NCI-H526 treated with DMSO at 0.1 percent for 48 hours (cell line): ENCODE measurements around the gene UBE2O.
"Not testable (repeated sequence)": the region's sequence is repeated elsewhere in the genome, so short reads cannot be mapped to it uniquely, and the experiment has no call there.

Source experiments
- DNase-seq: peaks from one replicate; lab custom pipeline; 2025; lab: John Stamatoyannopoulos, UW

Gene UBE2O

DNA sequence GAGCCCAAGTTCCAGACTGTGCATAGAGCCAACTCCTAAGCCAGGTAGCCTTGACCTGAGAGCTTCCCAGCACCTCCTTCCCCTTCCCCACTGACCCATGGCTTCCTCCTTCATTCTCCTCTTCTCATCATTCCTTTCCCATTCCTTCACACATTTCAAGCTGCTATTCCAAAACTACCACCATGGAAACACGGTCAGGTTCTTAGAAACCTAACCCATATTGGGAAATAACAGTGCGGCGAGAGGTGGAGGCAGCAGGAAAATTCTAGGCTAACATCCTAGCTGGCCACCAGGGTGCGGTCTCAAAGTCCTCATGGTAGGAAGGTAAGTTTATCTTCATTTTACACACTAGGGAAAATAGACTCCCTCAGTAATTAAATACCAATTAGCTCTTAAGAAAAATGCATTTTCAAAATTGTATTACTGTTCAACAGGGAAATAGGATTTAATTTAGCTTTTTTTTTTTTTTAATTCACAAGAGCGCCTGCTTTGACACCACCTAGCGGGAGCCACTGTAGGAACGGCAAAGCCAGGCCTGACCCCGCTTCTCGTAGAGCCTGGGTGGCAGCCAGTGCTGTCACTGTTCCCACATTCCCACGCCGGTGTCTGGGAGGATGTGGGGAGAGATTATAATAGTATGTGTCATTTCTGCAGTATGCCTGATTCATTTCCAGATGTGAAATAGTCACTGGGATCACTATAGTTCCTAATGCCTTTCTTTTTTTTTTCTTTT is 82.5 kb downstream of the UBE2O start:
- DNase-seq = no peak

DNA sequence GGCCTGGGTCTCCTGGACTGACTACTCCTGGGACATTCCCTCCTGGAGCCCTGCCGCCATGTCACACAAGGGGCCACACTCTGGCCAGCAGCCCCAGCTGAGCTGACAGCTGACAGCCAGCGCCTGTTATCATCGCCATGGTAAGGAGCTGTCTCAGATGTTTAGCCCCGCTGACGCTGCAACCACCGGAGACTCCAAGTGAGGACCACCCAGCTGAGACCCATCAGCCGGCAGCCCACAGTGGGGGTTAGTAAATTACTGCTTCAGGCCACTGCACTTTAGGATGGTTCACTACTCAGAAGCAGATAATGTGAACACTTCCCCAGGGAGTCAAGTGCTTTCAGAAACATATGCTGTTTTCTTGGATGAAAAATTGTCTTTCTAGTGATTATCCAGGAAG is 83.1 kb downstream of the UBE2O start:
- no peak for DNase-seq

DNA sequence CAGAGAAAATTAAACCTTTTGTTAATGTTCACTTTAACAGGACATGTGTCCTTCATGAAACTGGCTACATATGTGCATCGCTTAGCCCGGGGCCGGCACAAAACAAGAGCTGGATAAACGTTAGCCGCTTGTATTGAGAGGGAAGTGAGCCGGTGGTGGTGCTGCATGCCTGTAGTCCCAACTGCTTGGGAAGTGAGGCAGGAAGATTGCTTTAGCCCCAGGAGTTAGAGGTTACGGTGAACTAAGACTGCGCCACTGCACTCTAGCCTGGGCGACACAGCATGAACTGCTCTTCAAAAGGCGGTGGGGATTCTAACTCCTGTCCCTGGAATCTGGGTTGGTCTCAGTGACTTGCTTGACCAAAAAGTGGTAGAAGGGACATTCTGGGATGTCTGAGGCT is 83.6 kb downstream of the UBE2O start:
- DNase-seq = no peak

DNA sequence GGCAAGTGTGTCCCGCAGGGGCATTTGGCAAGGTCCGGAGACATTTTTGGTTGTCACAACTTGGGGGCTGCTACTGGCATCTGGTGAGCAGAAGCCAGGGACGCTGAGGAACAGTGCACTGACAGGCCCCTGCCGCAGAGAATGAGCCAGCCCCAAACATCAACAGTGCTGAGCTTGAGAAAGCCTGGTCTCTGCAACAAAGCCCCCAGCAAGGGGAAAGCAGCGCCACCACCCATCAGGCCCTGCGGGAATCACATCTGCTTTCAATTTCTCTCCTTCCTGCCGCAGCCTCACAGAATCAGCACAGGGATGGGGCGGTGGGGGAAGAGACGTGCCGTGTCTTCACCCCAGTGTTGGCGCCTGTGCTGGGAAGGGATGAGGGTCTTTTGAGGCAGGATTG is 84.4 kb downstream of the UBE2O start:
- no peak for DNase-seq

DNA sequence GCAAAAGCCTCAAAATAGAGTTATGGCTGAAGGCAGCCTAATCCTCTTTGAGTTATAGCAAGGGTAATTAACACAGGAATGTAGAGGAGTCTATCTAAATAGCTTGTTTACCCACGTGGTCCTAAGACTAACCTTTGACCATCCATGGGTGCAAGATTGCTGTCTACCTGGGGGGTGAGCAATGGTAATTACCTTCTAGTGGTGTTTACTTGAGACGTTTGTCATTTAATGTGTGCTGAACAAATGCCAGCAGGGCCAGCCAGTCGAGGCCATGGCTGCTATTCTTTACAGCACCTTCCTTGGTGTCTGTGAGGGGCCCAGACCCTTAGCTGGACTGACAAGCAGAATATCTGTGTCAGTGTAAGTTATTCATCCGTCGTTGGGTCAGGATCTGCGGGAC is 85.3 kb downstream of the UBE2O start:
- DNase-seq = no peak

DNA sequence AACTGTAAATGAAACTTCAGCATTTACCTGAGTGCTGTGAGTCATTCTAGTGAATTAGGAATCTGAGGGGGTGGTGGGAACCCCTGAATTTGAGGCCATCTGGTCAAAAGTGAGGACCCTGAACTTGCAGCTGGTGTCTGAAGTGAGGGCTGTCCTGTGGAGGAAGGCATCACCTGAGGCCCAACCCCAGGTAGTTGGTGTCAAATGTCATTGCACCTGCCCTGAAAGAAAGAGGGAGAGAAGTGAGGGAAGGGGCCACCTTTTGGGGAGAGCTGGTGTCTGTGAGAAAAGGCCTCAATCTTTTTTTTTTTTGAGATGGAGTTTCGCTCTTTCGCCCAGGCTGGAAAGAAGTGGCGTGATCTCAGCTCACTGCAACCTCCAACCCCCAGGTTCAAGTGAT is 86.7 kb downstream of the UBE2O start:
- no peak for DNase-seq

DNA sequence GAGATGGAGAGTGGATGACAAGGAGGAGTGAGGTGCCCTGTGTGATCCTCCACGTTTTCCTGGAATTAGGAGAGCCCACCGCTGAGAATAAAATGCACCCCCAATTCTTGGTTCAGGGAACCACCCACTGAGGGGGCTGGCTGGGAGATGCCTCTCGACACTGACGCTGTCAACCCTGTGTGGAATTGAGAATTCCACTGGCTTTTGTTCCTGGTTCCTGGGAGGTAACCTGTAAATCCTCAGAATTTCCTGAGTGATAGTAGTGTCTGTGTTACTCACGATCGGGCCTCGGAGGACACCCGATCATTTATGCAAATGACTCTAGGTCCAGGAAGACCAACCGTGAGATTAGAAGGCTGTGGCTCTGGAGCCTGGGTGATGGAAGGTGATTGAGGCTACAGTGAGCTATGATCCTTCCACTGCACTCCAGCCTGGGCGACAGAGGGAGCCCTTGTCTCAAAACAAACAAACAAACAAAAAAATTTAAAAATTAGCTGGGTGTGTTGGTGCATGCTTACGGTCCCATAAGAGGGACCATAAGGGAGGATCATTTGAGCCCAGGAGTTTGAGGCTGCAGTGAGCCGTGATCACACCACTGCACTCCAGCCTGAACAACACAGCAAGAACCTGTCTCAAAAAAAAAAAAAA is 87.6 kb downstream of the UBE2O start:
- no peak for DNase-seq

DNA sequence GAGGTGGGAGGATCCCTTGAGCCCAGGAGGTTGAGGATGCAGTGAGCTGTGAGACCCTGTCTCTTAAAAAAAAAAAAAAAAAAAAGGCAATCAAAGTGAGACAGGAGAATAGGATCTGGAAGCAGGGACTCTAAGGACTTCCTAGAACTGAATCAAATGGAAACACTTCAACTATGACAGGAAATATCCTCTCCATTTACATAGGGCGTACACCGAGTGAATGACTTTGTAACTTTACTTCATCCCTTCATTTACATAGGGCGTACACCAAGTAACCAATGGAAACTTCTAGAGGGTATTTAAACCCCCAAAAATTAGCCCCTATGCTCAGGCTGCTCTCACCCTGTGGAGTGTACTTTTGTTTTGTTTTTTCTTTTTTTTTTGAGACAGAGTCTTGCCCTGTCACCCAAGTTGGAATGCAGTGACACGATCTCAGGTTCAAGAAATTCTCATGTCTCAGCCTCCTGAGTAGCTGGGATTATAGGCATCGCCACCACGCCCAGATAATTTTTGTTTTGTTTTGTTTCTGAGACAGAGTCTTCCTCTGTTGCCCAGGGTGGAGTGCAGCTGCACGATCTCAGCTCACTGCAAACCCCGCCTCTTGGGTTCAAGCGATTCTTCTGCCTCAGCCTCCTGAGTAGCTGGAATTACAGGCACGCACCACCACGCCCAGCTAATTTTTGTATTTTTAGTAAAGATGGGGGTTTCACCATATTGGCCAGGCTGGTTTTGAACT is 89.7 kb downstream of the UBE2O start:
- DNase-seq = no peak

DNA sequence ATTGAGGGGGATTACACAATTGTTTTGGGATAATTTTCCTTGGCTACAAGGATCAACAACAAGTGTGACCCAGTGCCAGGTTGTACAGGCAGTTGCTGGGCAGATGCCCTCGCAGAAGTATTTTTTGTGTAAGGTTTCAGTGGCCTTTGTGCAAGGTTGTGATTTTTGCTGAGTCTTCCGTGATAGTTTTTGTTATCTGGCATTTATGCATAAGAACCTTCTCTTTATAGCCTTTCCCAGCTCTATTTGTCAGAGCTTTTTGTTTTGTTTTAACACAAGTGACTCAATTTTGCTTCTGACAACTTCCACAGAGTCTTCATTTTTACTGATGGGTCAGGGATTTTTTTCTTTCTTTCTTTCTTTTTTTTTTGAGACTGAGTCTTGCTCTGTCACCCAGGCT is 92.5 kb downstream of the UBE2O start:
- DNase-seq = no peak

DNA sequence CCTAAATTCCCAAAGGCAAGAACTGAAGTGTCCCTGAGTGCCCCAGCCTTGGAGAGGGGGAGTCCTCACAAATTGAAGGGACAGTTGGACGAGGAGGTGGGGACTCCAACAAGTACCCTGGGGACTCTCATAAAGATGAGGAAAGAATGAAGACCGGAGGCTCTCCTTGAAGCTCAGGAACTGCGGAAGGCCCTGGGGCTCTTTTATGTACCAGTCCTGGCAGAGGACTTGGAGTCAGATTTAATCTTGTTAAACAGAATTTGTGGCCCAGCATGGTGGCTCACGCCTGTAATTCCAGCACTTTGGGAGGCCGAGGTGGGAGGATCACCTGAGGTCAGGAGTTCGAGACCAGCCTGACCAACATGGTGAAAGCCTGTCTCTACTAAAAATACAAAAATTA is 93.2 kb downstream of the UBE2O start:
- DNase-seq = not testable (repeated sequence)

DNA sequence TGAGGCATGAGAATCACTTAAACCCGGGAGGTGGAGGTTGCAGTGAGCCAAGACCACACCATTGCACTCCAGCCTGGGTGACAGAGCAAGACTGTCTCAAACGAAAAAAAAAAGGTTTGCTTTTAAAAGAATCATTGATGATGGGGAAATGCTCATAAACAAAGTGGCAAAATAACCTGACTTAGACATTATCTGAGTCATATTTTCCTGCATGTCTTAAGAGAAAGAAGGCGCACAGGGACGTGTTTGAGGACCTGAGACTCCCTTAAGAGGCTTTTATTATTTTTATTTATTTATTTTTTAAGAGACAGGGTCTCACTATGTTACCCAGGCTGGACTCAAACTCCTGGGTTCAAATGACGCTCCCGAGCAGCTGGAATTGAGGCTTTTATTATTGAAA is 93.6 kb downstream of the UBE2O start:
- DNase-seq = no peak

DNA sequence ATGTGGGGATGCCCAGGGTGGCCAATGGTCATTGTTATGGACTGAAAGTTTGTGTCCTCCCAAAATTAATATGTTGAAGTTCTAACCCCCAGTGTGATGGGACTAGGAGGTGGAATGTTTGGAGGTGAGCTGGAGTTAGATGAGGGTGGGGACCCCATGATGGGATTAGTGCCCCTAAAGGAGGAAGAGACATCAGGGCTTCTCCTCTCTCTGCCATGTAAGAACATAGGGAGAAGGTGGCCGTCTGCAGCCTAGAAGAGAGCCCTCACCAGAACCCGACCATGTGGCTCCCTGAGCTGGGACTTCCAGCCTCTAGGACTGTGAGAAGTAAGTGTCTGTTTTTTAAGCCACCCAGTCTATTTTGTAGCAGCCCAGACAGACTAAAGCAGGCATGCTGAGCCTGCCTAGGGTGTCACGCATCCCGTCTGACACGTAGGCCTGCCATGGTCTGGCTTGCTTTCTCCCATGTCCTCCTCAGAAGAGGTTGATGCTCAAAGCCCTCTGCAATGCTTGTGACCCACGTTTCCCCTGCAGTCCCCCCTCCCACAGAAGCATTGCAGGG is 95.3 kb downstream of the UBE2O start:
- no peak for DNase-seq

DNA sequence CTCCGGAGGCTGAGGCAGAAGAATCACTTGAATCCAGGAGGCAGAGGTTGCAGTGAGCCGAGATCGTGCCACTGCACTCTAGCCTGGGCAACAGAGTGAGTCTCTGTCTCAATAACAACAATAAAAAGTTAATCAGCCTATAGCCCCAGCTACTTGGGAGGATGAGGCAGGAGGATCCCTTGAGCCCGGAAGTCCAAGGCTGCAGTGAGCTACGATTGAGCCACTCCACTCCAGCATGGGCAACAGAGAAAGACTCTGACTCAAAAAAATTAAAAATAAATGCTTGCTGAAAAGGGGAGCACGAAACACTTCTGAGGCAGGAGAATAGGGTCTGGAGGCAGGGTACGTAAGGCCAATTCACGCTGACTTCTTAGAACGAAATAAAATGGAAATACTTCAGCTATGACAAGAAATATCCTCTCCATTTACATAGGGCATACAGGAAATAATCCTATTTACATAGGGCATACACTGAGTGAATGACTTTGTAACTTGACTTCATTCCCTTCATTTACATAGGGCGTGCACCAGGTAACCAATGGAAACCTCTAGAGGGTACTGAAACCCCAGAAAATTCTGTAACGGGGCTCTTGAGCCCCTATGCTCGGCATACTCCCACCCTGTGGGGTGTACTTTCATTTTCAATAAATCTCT is 96.0 kb downstream of the UBE2O start:
- DNase-seq = no peak

DNA sequence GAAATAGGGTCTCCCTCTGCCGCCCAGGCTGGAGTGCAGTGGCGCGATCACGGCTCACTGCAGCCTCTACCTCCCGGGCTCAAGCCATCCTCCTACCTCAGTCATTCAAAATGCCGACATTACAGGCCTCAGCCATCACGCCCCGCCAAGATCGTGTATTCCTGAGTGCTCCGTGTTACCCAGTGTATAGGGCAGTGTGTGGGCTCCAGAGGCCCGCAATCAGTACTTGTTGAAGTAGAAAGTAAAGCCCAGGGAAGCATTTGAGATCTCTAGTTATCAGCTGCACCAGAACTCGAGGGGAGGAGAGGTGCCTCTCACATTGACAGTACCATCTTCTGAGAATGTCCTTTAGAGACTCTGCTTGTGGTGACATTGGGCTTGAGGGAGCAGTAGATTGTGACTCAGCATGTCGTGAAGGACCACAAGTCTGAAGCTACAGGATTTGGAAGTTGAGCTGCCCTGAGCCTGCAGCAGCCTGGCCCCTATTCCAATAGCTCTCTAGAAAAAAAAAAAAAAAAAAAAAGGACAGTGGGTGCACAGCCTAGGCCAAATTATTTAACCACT is 98.1 kb downstream of the UBE2O start:
- DNase-seq = no peak

DNA sequence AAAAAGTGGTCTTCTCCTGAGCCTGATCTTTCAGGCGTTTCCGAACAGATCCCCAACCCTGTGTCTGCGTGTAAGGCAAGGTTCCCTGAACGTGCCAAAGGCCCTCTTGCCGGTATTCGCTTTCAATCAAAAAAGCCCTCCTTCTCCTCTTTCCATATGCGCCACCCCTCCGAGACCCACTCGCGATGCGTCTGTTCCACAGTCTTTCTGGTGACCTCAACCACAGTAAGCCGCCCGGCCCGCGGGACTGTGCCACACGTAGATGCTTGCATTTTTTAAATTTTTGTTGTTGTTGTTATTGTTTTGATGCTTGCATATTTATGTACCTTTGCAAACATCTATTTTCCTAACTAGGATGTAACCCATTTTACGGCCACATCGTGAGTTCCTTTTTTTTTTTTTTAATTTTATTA is 98.6 kb downstream of the UBE2O start:
- DNase-seq = no peak

DNA sequence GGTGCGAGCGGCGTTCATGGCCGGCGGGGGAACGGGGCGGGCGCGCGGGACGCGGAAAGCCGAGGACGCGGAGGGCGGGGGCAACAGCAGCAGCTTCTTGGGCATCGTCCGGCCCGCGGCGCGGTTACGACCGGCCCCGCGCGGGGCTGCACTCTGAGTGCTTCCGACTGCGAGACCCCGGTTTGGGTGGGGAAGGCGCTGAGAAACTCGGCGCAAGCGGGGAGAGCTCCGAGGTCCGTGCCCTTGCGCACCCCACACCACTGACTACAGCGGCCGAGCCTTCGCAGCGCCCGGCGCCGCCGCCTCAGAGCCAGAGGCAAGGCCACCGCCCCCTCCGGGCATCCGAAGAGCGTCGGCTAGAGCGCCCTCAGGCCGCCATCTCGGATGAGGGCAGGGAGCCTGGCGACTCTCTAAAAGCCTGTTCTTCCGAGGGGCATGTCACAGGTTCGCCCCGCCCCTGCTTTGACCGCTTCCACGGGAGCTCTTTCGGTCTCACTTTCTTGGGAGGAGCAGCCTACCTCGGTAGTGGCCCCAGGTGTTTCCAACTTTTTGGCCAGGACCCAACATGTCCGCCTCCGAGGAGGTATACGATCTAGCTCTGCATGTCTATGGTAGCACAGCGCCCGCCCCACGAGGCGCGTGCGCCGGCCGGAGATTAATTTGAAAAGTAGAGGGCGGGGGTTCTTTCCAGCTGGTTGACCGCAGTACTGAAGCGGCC is 99.2 kb downstream of the UBE2O start, which contains the start of gene PRPSAP1:
PRPSAP1 (minus strand) TSS at position 318 of the 718 bp plus-strand sequence; CDS start at position 105, 213 bp downstream.
- DNase-seq = peak; percentile 97

DNA sequence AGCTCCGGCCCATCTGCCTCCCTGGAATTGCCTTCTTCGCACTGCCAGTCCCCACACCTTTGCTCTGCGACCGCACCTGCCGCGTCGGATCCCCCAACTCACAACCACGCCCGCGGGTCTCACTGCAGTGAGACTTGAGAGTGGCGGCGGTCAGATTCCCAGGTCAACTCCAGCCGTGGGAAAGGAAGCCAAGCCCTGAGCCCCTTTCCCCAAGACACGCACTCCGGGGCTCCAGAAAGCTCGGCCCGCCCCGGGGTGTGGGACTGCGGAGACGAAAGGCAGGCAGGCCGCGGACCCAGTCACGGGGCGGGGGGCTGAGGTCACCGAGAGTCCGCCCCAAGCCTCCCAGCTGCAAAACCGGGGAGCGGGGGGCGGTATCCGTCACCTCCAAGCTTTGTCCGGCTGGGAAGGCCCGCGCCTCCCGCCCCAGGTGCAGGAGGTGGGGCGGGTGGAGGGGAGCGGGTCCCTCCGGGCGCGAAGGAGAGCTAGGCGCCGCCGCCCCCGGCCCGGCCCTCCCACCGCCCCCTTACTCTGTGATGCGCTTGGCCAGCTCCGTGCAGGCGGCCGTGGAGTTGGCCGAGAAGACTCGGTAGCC is 99.9 kb downstream of the UBE2O start:
- DNase-seq = no peak

DNA sequence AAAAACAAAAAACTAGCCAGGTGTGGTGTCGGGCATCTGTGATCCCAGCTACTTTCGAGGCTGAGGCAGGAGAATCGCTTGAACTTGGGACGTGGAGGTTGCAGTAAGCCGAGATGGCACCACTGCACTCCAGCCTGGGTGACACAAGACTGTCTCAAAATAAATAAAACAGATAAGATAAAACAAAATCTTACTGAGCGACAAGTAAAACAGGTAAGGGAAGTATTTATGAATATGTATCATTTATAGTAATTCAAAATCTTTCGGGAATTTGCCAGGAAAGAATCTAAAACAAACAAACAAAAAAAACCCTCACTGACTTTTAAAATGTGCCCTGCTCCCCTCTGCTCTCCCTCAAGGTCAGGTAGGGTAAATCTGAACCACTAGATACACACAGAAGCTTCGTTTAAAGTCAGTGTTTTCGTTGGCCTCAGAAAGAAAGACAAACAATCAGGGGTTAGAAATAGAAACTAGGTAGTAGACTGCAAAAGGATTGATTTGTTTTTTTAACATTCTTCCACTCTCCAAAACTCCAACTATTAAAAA is 101.4 kb downstream of the UBE2O start:
- no peak for DNase-seq

DNA sequence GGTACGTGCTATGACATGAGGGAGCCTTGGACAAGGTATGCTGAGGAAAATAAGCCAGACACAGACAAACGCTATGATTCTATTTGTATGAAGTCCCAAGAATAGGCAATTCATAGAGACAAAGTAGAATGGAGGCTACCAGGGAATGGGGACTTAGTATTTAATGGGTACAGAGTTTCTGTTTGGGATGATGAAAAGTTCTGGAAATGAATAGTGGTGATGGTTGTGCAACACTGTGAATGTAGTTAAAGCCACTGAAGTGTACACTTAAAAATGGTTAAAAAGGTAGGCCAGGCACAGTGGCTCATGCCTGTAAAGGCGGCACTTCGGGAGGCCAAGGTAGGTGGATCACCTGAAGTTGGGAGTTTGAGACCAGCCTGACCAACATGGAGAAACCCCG is 102.5 kb downstream of the UBE2O start:
- DNase-seq = no peak

DNA sequence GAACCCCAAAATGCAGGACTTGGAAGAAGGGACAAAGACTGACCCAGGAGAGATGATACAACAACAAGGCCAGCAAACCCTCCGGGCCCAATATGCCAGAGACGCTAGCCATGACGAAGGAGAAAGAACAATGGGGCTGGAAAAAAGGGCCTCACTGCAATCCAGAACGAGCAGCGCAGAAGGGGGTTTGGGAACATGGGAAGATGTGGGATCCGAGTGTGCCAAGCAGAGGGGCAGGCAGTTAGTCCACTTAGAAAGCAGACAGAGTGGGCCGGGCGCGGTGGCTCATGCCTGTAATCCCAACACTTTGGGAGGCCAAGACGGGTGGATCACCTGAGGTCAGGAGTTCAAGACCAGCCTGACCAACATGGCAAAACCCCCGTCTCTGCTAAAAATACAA is 106.0 kb downstream of the UBE2O start:
- not testable (repeated sequence) for DNase-seq
